Neuronal stem cell (in vitro differentiated cells): ENCODE data around the gene EIF4E3.

ENCODE experiments used
- DNase-seq: peaks from one replicate; pipeline ENCODE4 v3.0.0-alpha.2; 2013; ENCODE audit warnings: low spot score
- H2AFZ ChIP-seq: one replicate; pipeline ENCODE4 v1.6.1; 2013; ENCODE audit warnings: mild to moderate bottlenecking, low read length, inconsistent platforms
- H2AK5ac ChIP-seq: 2 replicates; pipeline ENCODE4 v1.6.1; 2013; ENCODE audit warnings: low read depth, mild to moderate bottlenecking, inconsistent platforms, low read length, moderate library complexity, mixed read lengths
- H2BK120ac ChIP-seq: 2 replicates; pipeline ENCODE4 v1.6.1; 2013; ENCODE audit warnings: low read depth, mild to moderate bottlenecking, inconsistent platforms, low read length, moderate library complexity, mixed read lengths
- H2BK12ac ChIP-seq: one replicate; pipeline ENCODE4 v1.6.1; 2013; ENCODE audit warnings: low read length, inconsistent platforms
- H2BK15ac ChIP-seq: 2 replicates; pipeline ENCODE4 v1.6.1; 2013; ENCODE audit warnings: mild to moderate bottlenecking, low read length, inconsistent platforms, mixed read lengths
- H2BK5ac ChIP-seq: one replicate; pipeline ENCODE4 v1.6.1; 2013; ENCODE audit warnings: inconsistent platforms, mild to moderate bottlenecking, low read length, moderate library complexity
- H3K14ac ChIP-seq: one replicate; pipeline ENCODE4 v1.6.1; 2013; ENCODE audit warnings: low read length, inconsistent platforms
- H3K18ac ChIP-seq: 2 replicates; pipeline ENCODE4 v1.6.1; 2013; ENCODE audit warnings: low read length, inconsistent platforms
- H3K23ac ChIP-seq: 2 replicates; pipeline ENCODE4 v1.6.1; 2013; ENCODE audit warnings: low read depth, mild to moderate bottlenecking, mixed read lengths, low read length, inconsistent platforms; ENCODE audit not compliant: poor library complexity
- H3K27ac ChIP-seq: replicated peaks from 3 replicates; pipeline ENCODE4 v1.5.1; 2013; ENCODE audit warnings: low read length, inconsistent platforms
- H3K27me3 ChIP-seq, 3 experiments: 2 replicates each; pipeline ENCODE4 v1.6.1; 2013; ENCODE audit warnings: low read length in 3 of 3, mild to moderate bottlenecking in 2 of 3, inconsistent platforms in 1 of 3, low read depth in 1 of 3, mixed read lengths in 1 of 3, moderate library complexity in 1 of 3; ENCODE audit not compliant: control insufficient read depth in 3 of 3, insufficient read depth in 3 of 3
- H3K36me3 ChIP-seq, 2 donors: replicated peaks in 1 of 2; 2 replicates each; pipeline ENCODE4 v1.6.1; 2013; ENCODE audit warnings: low read length in 2 of 2; ENCODE audit not compliant: control insufficient read depth in 2 of 2, insufficient read depth in 2 of 2
- H3K4ac ChIP-seq: 2 replicates; pipeline ENCODE4 v1.6.1; 2013; ENCODE audit warnings: inconsistent platforms, mild to moderate bottlenecking, low read length, moderate library complexity
- H3K4me1 ChIP-seq, 2 donors: 1 replicate in 1 of 2; 2 replicates in 1 of 2; pipeline ENCODE4 v1.6.1; 2013; ENCODE audit warnings: low read length in 2 of 2, low read depth in 1 of 2; ENCODE audit not compliant: control insufficient read depth in 2 of 2, insufficient read depth in 1 of 2
- H3K4me2 ChIP-seq: one replicate; pipeline ENCODE4 v1.6.1; 2013; ENCODE audit warnings: mild to moderate bottlenecking, low read length, inconsistent platforms; ENCODE audit not compliant: insufficient read depth, poor library complexity, severe bottlenecking
- H3K4me3 ChIP-seq, 2 donors: 2 replicates each; pipeline ENCODE4 v1.5.1; 2013; ENCODE audit warnings: low read length in 2 of 2, mild to moderate bottlenecking in 2 of 2, inconsistent platforms in 1 of 2, moderate library complexity in 1 of 2
- H3K79me1 ChIP-seq: one replicate; pipeline ENCODE4 v1.6.1; 2013; ENCODE audit warnings: low read depth, mild to moderate bottlenecking, inconsistent platforms, low read length, moderate library complexity
- H3K9ac ChIP-seq: one replicate; pipeline ENCODE4 v1.6.1; 2013; ENCODE audit warnings: mild to moderate bottlenecking, low read depth, low read length, inconsistent platforms; ENCODE audit not compliant: poor library complexity
- H3K9me3 ChIP-seq, 2 donors: replicated peaks in 1 of 2; 2 replicates each; pipeline versions ENCODE3 to v1.6.1; 2013; ENCODE audit warnings: low read length in 2 of 2, mild to moderate bottlenecking in 2 of 2, inconsistent platforms in 1 of 2, low read depth in 1 of 2, mixed read lengths in 1 of 2, moderate library complexity in 1 of 2; ENCODE audit not compliant: control insufficient read depth in 2 of 2, insufficient read depth in 1 of 2
- H4K8ac ChIP-seq: one replicate; pipeline ENCODE4 v1.6.1; 2013; ENCODE audit warnings: low read depth, mild to moderate bottlenecking, inconsistent platforms, low read length, moderate library complexity
- H4K91ac ChIP-seq: one replicate; pipeline ENCODE4 v1.6.1; 2013; ENCODE audit warnings: low read length, low read depth, mild to moderate bottlenecking, inconsistent platforms; ENCODE audit not compliant: poor library complexity
- WGBS, 2 donors: extraction: QIAGEN DNeasy Blood & Tissue Kit; methylation state at CpG; one replicate each; pipeline ENCODE4 v1.1.7; 2013; ENCODE audit warnings: missing lambda C conversion rate in 2 of 2, mixed read lengths in 1 of 2; ENCODE audit not compliant: insufficient read length in 2 of 2, insufficient replicate concordance in 1 of 2; ENCODE audit errors: extremely low coverage in 2 of 2; 5-methylcytosine and 5-hydroxymethylcytosine counted together

EIF4E3 gene

GRCh38 chr3:71701251-71701762, 23.9 kb downstream of the EIF4E3 start:
- no peak overlapping the region for H4K91ac ChIP-seq

GRCh38 chr3:71695000-71695482, 30.2 kb downstream of the EIF4E3 start:
- no peak overlapping the region for H2AFZ ChIP-seq
- H2BK120ac ChIP-seq, result no peak overlapping the region
- no peak overlapping the region for H3K27ac ChIP-seq

More at GRCh38 chr3:71701251-71701762, 23.9 kb downstream of the EIF4E3 start:
- Histone ChIP-seq H3K14ac (no peak overlapping the region), H3K23ac (no peak overlapping the region), H2AK5ac (no peak overlapping the region), H2BK120ac (no peak overlapping the region), H2BK15ac (no peak overlapping the region), H3K4me2 (no peak overlapping the region), H2BK12ac (no peak overlapping the region), H3K4me3 (no peak overlapping the region), H3K9me3 (peaks cover 0 to 1% of the 10 kb centered on the region in 2 donors), H3K27me3 (no peaks in the 10 kb centered on the region), H3K27ac (no peak overlapping the region), H2BK5ac (no peak overlapping the region), H2AFZ (no peak overlapping the region), H3K36me3 (no peaks in the 10 kb centered on the region), H4K8ac (no peak overlapping the region), H3K4ac (no peak overlapping the region), H3K18ac (no peak overlapping the region), H3K4me1 (no peaks in the 10 kb centered on the region), H3K9ac (no peak overlapping the region), H3K79me1 (no peaks in the 10 kb centered on the region)
- no CpG with 5 or more reads among the region's 3 CpGs for WGBS, 2 donors
- no peak for DNase-seq

GRCh38 chr3:71694358-71694999, 30.7 kb downstream of the EIF4E3 start:
- Histone ChIP-seq H3K4ac (no peak overlapping the region), H3K4me1 (peaks cover 6 to 11% of the 10 kb centered on the region in 2 donors), H3K79me1 (no peaks in the 10 kb centered on the region), H3K27ac (no peak overlapping the region), H2AFZ (no peak overlapping the region), H3K14ac (no peak overlapping the region), H2BK5ac (no peak overlapping the region), H3K23ac (no peak overlapping the region), H4K91ac (no peak overlapping the region), H2BK12ac (no peak overlapping the region), H3K4me2 (no peak overlapping the region), H3K18ac (no peak overlapping the region), H2AK5ac (no peak overlapping the region), H3K36me3 (no peaks in the 10 kb centered on the region), H3K9ac (no peak overlapping the region), H2BK120ac (no peak overlapping the region), H3K9me3 (peaks cover 0 to 1% of the 10 kb centered on the region in 2 donors), H3K4me3 (no peak overlapping the region), H4K8ac (no peak overlapping the region), H3K27me3 (no peaks in the 10 kb centered on the region), H2BK15ac (no peak overlapping the region)
- no peak for DNase-seq
- WGBS, 2 donors, result no CpG with 5 or more reads among the region's 4 CpGs

More at GRCh38 chr3:71695000-71695482, 30.2 kb downstream of the EIF4E3 start:
- no peak overlapping the region for H3K4ac ChIP-seq
- H3K79me1 ChIP-seq, result no peaks in the 10 kb centered on the region
- H3K9ac ChIP-seq, result no peak overlapping the region
- H2BK15ac ChIP-seq, result no peak overlapping the region
- no peak overlapping the region for H3K4me2 ChIP-seq
- H3K14ac ChIP-seq, result no peak overlapping the region
- no peak overlapping the region for H3K4me3 ChIP-seq
- H4K91ac ChIP-seq, result no peak overlapping the region
- no peak overlapping the region for H4K8ac ChIP-seq
- no peak overlapping the region for H2BK12ac ChIP-seq
- peak overlapping the region; percentile 13 for H3K18ac ChIP-seq
- peaks cover 6 to 11% of the 10 kb centered on the region in 2 donors for H3K4me1 ChIP-seq
- no peaks in the 10 kb centered on the region for H3K27me3 ChIP-seq
- no peaks in the 10 kb centered on the region for H3K36me3 ChIP-seq
- no peak overlapping the region for H2AK5ac ChIP-seq
- H2BK5ac ChIP-seq, result no peak overlapping the region
- WGBS, 2 donors, result no CpG with 5 or more reads among the region's 7 CpGs
- H3K9me3 ChIP-seq, result peaks cover 0 to 1% of the 10 kb centered on the region in 2 donors
- H3K23ac ChIP-seq, result no peak overlapping the region
- DNase-seq, result no peak

GRCh38 chr3:71693641-71694040, 31.6 kb downstream of the EIF4E3 start:
- Histone ChIP-seq H3K9me3 (peaks cover 0 to 1% of the 10 kb centered on the region in 2 donors), H3K18ac (no peak overlapping the region), H2BK15ac (no peak overlapping the region), H3K4me2 (no peak overlapping the region), H2AK5ac (no peak overlapping the region), H4K8ac (no peak overlapping the region), H3K9ac (no peak overlapping the region), H3K4me3 (no peak overlapping the region), H2AFZ (no peak overlapping the region), H3K79me1 (no peaks in the 10 kb centered on the region), H3K23ac (no peak overlapping the region), H3K4me1 (peaks cover 6 to 11% of the 10 kb centered on the region in 2 donors), H3K27ac (no peak overlapping the region), H3K36me3 (no peaks in the 10 kb centered on the region), H2BK120ac (no peak overlapping the region), H2BK12ac (no peak overlapping the region), H3K14ac (no peak overlapping the region), H2BK5ac (no peak overlapping the region), H3K27me3 (no peaks in the 10 kb centered on the region), H3K4ac (no peak overlapping the region), H4K91ac (no peak overlapping the region)
- no peak for DNase-seq
- WGBS, 2 donors, result no CpG with 5 or more reads among the region's 8 CpGs
